ENCODE data around the gene HES1.
A peak's percentile ranks its signal among the peaks of the same experiment; 100 is the strongest.

Gene HES1

GRCh38 chr3:194093842-194094241, 42.1 kb upstream of the HES1 start:
- no peak overlapping the region for H4K5ac ChIP-seq (ENCODE audit: low read length)
- no peak overlapping the region for H4K8ac ChIP-seq (ENCODE audit: low read depth, low read length)
- no peaks in the 10 kb centered on the region for H3K36me3 ChIP-seq (ENCODE audit: control insufficient read depth, insufficient read depth, low read length)
- H2BK5ac ChIP-seq (ENCODE audit: low read length) = no peak overlapping the region
- no peak overlapping the region for H3K18ac ChIP-seq (ENCODE audit: low read length)
- H2BK120ac ChIP-seq (ENCODE audit: low read depth, low read length) = no peak overlapping the region
- H3K56ac ChIP-seq (ENCODE audit: low read length) = no peak overlapping the region
- H2BK15ac ChIP-seq (replicated peaks; ENCODE audit: low read depth) = no peak overlapping the region
- H3K27me3 ChIP-seq (ENCODE audit: insufficient read depth, low read length, poor library complexity) = no peaks in the 10 kb centered on the region
- no peak overlapping the region for H3K4ac ChIP-seq (ENCODE audit: low read depth, low read length)
- H3K9ac ChIP-seq (ENCODE audit: low read length) = no peak overlapping the region
- H3K4me2 ChIP-seq (ENCODE audit: low read length) = no peak overlapping the region
- no peak overlapping the region for H2AK5ac ChIP-seq (ENCODE audit: low read length)
- peaks cover 5% of the 10 kb centered on the region for H3K4me1 ChIP-seq (ENCODE audit: control insufficient read depth, low read depth, low read length)
- no peak overlapping the region for H3K4me3 ChIP-seq (ENCODE audit: low read length)
- DNase-seq = no peak
- no peak overlapping the region for H3K23ac ChIP-seq (ENCODE audit: low read length)
- no peak overlapping the region for H3K27ac ChIP-seq (ENCODE audit: low read depth, low read length)
- no peaks in the 10 kb centered on the region for H3K79me1 ChIP-seq (ENCODE audit: low read length)
- no CpG with 5 or more reads among the region's 8 CpGs for WGBS (ENCODE audit: extremely low coverage, insufficient coverage, low lambda C conversion rate)
- no peaks in the 10 kb centered on the region for H3K79me2 ChIP-seq (ENCODE audit: control insufficient read depth, insufficient read depth, low read length)

GRCh38 chr3:194095464-194095863, 40.5 kb upstream of the HES1 start:
- Histone ChIP-seq H3K4me1 (ENCODE audit: control insufficient read depth, low read depth, low read length) (peaks cover 3% of the 10 kb centered on the region), H2BK5ac (ENCODE audit: low read length) (no peak overlapping the region), H3K27ac (ENCODE audit: low read depth, low read length) (no peak overlapping the region), H3K4ac (ENCODE audit: low read depth, low read length) (no peak overlapping the region), H3K4me3 (ENCODE audit: low read length) (no peak overlapping the region), H3K4me2 (ENCODE audit: low read length) (no peak overlapping the region), H3K36me3 (ENCODE audit: control insufficient read depth, insufficient read depth, low read length) (no peaks in the 10 kb centered on the region), H4K8ac (ENCODE audit: low read depth, low read length) (no peak overlapping the region), H2BK15ac (replicated peaks; ENCODE audit: low read depth) (no peak overlapping the region), H2AK5ac (ENCODE audit: low read length) (no peak overlapping the region), H2BK120ac (ENCODE audit: low read depth, low read length) (no peak overlapping the region), H3K56ac (ENCODE audit: low read length) (no peak overlapping the region), H3K79me1 (ENCODE audit: low read length) (no peaks in the 10 kb centered on the region), H4K5ac (ENCODE audit: low read length) (no peak overlapping the region), H3K27me3 (ENCODE audit: insufficient read depth, low read length, poor library complexity) (no peaks in the 10 kb centered on the region), H3K79me2 (ENCODE audit: control insufficient read depth, insufficient read depth, low read length) (no peaks in the 10 kb centered on the region), H3K23ac (ENCODE audit: low read length) (no peak overlapping the region), H3K9ac (ENCODE audit: low read length) (no peak overlapping the region), H3K18ac (ENCODE audit: low read length) (no peak overlapping the region)
- no CpG with 5 or more reads among the region's 4 CpGs for WGBS (ENCODE audit: extremely low coverage, insufficient coverage, low lambda C conversion rate)
- DNase-seq = no peak

- no peak overlapping the region for H4K8ac ChIP-seq (ENCODE audit: low read depth, low read length)
- no peaks in the 10 kb centered on the region for H3K79me1 ChIP-seq (ENCODE audit: low read length)
- no peak overlapping the region for H3K4me2 ChIP-seq (ENCODE audit: low read length)
- peaks cover 3% of the 10 kb centered on the region for H3K4me1 ChIP-seq (ENCODE audit: control insufficient read depth, low read depth, low read length)
- H2AK5ac ChIP-seq (ENCODE audit: low read length) = no peak overlapping the region
- no peak overlapping the region for H4K5ac ChIP-seq (ENCODE audit: low read length)
- DNase-seq = no peak
- H3K4me3 ChIP-seq (ENCODE audit: low read length) = no peak overlapping the region
- no peak overlapping the region for H2BK15ac ChIP-seq (replicated peaks; ENCODE audit: low read depth)
- H3K9ac ChIP-seq (ENCODE audit: low read length) = no peak overlapping the region
- H3K79me2 ChIP-seq (ENCODE audit: control insufficient read depth, insufficient read depth, low read length) = no peaks in the 10 kb centered on the region
- H2BK5ac ChIP-seq (ENCODE audit: low read length) = no peak overlapping the region
- H3K27me3 ChIP-seq (ENCODE audit: insufficient read depth, low read length, poor library complexity) = no peaks in the 10 kb centered on the region
- H3K56ac ChIP-seq (ENCODE audit: low read length) = no peak overlapping the region
- no peak overlapping the region for H3K27ac ChIP-seq (ENCODE audit: low read depth, low read length)
- WGBS (ENCODE audit: extremely low coverage, insufficient coverage, low lambda C conversion rate) = no CpG with 5 or more reads among the region's 10 CpGs
- no peak overlapping the region for H3K18ac ChIP-seq (ENCODE audit: low read length)
- no peak overlapping the region for H3K23ac ChIP-seq (ENCODE audit: low read length)
- H2BK120ac ChIP-seq (ENCODE audit: low read depth, low read length) = no peak overlapping the region
- H3K4ac ChIP-seq (ENCODE audit: low read depth, low read length) = no peak overlapping the region
- no peaks in the 10 kb centered on the region for H3K36me3 ChIP-seq (ENCODE audit: control insufficient read depth, insufficient read depth, low read length)
These were observed 40.0 kb upstream of the HES1 start for GRCh38 chr3:194095902-194096301.

GRCh38 chr3:194097141-194097882, 38.6 kb upstream of the HES1 start:
- H2BK120ac ChIP-seq (ENCODE audit: low read depth, low read length) = no peak overlapping the region
- H3K4me3 ChIP-seq (ENCODE audit: low read length) = no peak overlapping the region
- peak; percentile 45 for DNase-seq
- H2BK15ac ChIP-seq (replicated peaks; ENCODE audit: low read depth) = no peak overlapping the region
- H3K36me3 ChIP-seq (ENCODE audit: control insufficient read depth, insufficient read depth, low read length) = no peaks in the 10 kb centered on the region
- no peaks in the 10 kb centered on the region for H3K79me1 ChIP-seq (ENCODE audit: low read length)
- H3K23ac ChIP-seq (ENCODE audit: low read length) = no peak overlapping the region
- H3K4me1 ChIP-seq (ENCODE audit: control insufficient read depth, low read depth, low read length) = no peaks in the 10 kb centered on the region
- no CpG with 5 or more reads among the region's 14 CpGs for WGBS (ENCODE audit: extremely low coverage, insufficient coverage, low lambda C conversion rate)
- H3K9ac ChIP-seq (ENCODE audit: low read length) = no peak overlapping the region
- no peak overlapping the region for H3K4me2 ChIP-seq (ENCODE audit: low read length)
- H3K4ac ChIP-seq (ENCODE audit: low read depth, low read length) = no peak overlapping the region
- no peak overlapping the region for H4K5ac ChIP-seq (ENCODE audit: low read length)
- no peak overlapping the region for H3K18ac ChIP-seq (ENCODE audit: low read length)
- H3K27ac ChIP-seq (ENCODE audit: low read depth, low read length) = no peak overlapping the region
- no peak overlapping the region for H2AK5ac ChIP-seq (ENCODE audit: low read length)
- H3K27me3 ChIP-seq (ENCODE audit: insufficient read depth, low read length, poor library complexity) = no peaks in the 10 kb centered on the region
- no peaks in the 10 kb centered on the region for H3K79me2 ChIP-seq (ENCODE audit: control insufficient read depth, insufficient read depth, low read length)
- H4K8ac ChIP-seq (ENCODE audit: low read depth, low read length) = no peak overlapping the region
- no peak overlapping the region for H2BK5ac ChIP-seq (ENCODE audit: low read length)
- no peak overlapping the region for H3K56ac ChIP-seq (ENCODE audit: low read length)

GRCh38 chr3:194098081-194098842, 37.7 kb upstream of the HES1 start:
- Histone ChIP-seq H3K4me2 (ENCODE audit: low read length) (no peak overlapping the region), H3K36me3 (ENCODE audit: control insufficient read depth, insufficient read depth, low read length) (no peaks in the 10 kb centered on the region), H3K27me3 (ENCODE audit: insufficient read depth, low read length, poor library complexity) (no peaks in the 10 kb centered on the region), H3K79me2 (ENCODE audit: control insufficient read depth, insufficient read depth, low read length) (no peaks in the 10 kb centered on the region), H3K27ac (ENCODE audit: low read depth, low read length) (no peak overlapping the region), H3K23ac (ENCODE audit: low read length) (no peak overlapping the region), H3K9ac (ENCODE audit: low read length) (no peak overlapping the region), H3K56ac (ENCODE audit: low read length) (peak overlapping the region; percentile 27), H3K4ac (ENCODE audit: low read depth, low read length) (no peak overlapping the region), H2AK5ac (ENCODE audit: low read length) (no peak overlapping the region), H3K79me1 (ENCODE audit: low read length) (no peaks in the 10 kb centered on the region), H3K18ac (ENCODE audit: low read length) (no peak overlapping the region), H3K4me3 (ENCODE audit: low read length) (no peak overlapping the region), H2BK15ac (replicated peaks; ENCODE audit: low read depth) (no peak overlapping the region), H2BK5ac (ENCODE audit: low read length) (no peak overlapping the region), H2BK120ac (ENCODE audit: low read depth, low read length) (no peak overlapping the region), H4K8ac (ENCODE audit: low read depth, low read length) (no peak overlapping the region), H4K5ac (ENCODE audit: low read length) (no peak overlapping the region), H3K4me1 (ENCODE audit: control insufficient read depth, low read depth, low read length) (no peaks in the 10 kb centered on the region)
- DNase-seq = no peak
- no CpG with 5 or more reads among the region's 10 CpGs for WGBS (ENCODE audit: extremely low coverage, insufficient coverage, low lambda C conversion rate)
